DND-41 (cell line): Measurements from ENCODE around the gene CENPK.
A peak's percentile ranks its signal among the peaks of the same experiment; 100 is the strongest.

ENCODE experiments used
- ATAC-seq: fragments of 200-7000 bp; cut with Tn5 transposase; 3 replicates; pipeline ENCODE4 v1.9.1; 2021; ENCODE audit warnings: low read depth; ENCODE audit not compliant: insufficient read depth
- DNase-seq: peaks from one replicate; pipeline ENCODE4 v3.0.0-alpha.2; 2020
- H2AFZ ChIP-seq: 2 replicates; pipeline ENCODE4 v1.6.0; 2012; ENCODE audit warnings: low read depth, low read length
- H3K27ac ChIP-seq: 2 replicates; pipeline ENCODE4 v1.5.1; 2012; ENCODE audit warnings: low read length, inconsistent platforms
- H3K27me3 ChIP-seq: fragments of 200-600 bp; sonication (generic); 2 replicates; pipeline ENCODE4 v1.6.0; 2012; ENCODE audit warnings: low read length, mild to moderate bottlenecking, inconsistent platforms; ENCODE audit not compliant: insufficient read depth, poor library complexity
- H3K36me3 ChIP-seq: 2 replicates; pipeline ENCODE4 v1.5.1; 2012; ENCODE audit warnings: low read length, inconsistent platforms; ENCODE audit not compliant: insufficient read depth
- H3K4me1 ChIP-seq: 2 replicates; pipeline ENCODE4 v1.5.1; 2012; ENCODE audit warnings: mild to moderate bottlenecking, low read length; ENCODE audit not compliant: insufficient read depth
- H3K4me2 ChIP-seq: 2 replicates; pipeline ENCODE4 v1.6.0; 2012; ENCODE audit warnings: mild to moderate bottlenecking, moderate library complexity, low read length, inconsistent platforms; ENCODE audit not compliant: insufficient read depth
- H3K4me3 ChIP-seq, 2 experiments: fragments of 200-600 bp in 1 of 2; shearing (Covaris generic) in 1 of 2; 2 replicates each; pipeline ENCODE4 v1.5.1; 2012 to 2016; ENCODE audit warnings: inconsistent platforms in 2 of 2, low read length in 2 of 2, mild to moderate bottlenecking in 2 of 2, low read depth in 1 of 2, moderate library complexity in 1 of 2
- H3K79me2 ChIP-seq: 2 replicates; pipeline ENCODE4 v1.6.0; 2012; ENCODE audit warnings: low read length, inconsistent platforms; ENCODE audit not compliant: insufficient read depth
- H3K9ac ChIP-seq: 2 replicates; pipeline ENCODE4 v1.6.0; 2012; ENCODE audit warnings: low read depth, mild to moderate bottlenecking, inconsistent platforms, low read length, moderate library complexity
- H3K9me3 ChIP-seq: 2 replicates; pipeline ENCODE4 v1.5.1; 2012; ENCODE audit warnings: low read length, moderate library complexity, mild to moderate bottlenecking, inconsistent platforms; ENCODE audit not compliant: insufficient read depth, severe bottlenecking
- H4K20me1 ChIP-seq: 2 replicates; pipeline ENCODE4 v1.6.0; 2012; ENCODE audit warnings: low read length; ENCODE audit not compliant: insufficient read depth
- EZH2 ChIP-seq: IDR thresholded peaks from 3 replicates; pipeline ENCODE4 v1.6.1; 2012; ENCODE audit warnings: borderline replicate concordance, low read depth, mild to moderate bottlenecking, moderate library complexity, low read length, inconsistent platforms; ENCODE audit not compliant: severe bottlenecking
- TF ChIP-seq, protein P1 (sequence below): IDR thresholded peaks from 2 replicates; pipeline ENCODE4 v1.5.1; 2012; ENCODE audit warnings: borderline replicate concordance, low read length, moderate library complexity, mild to moderate bottlenecking; ENCODE audit not compliant: poor library complexity, severe bottlenecking; ENCODE audit errors: extremely low read depth

The CENPK gene

GRCh38 chr5:65566505-65566904 is 3.5 kb upstream of the CENPK start:
- Histone ChIP-seq H3K4me3 (no peak overlapping the region), H2AFZ (no peak overlapping the region), H3K4me1 (peaks cover 38% of the 10 kb centered on the region), H3K9me3 (no peaks in the 10 kb centered on the region), H3K27me3 (no peaks in the 10 kb centered on the region), H3K27ac (no peak overlapping the region), H4K20me1 (no peaks in the 10 kb centered on the region), H3K79me2 (peaks cover 53% of the 10 kb centered on the region), H3K4me2 (no peak overlapping the region), H3K36me3 (peaks cover 38% of the 10 kb centered on the region), H3K9ac (no peak overlapping the region)
- ATAC-seq (no peak), DNase-seq (no peak)
- TF ChIP-seq, protein P1, sequence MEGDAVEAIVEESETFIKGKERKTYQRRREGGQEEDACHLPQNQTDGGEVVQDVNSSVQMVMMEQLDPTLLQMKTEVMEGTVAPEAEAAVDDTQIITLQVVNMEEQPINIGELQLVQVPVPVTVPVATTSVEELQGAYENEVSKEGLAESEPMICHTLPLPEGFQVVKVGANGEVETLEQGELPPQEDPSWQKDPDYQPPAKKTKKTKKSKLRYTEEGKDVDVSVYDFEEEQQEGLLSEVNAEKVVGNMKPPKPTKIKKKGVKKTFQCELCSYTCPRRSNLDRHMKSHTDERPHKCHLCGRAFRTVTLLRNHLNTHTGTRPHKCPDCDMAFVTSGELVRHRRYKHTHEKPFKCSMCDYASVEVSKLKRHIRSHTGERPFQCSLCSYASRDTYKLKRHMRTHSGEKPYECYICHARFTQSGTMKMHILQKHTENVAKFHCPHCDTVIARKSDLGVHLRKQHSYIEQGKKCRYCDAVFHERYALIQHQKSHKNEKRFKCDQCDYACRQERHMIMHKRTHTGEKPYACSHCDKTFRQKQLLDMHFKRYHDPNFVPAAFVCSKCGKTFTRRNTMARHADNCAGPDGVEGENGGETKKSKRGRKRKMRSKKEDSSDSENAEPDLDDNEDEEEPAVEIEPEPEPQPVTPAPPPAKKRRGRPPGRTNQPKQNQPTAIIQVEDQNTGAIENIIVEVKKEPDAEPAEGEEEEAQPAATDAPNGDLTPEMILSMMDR = no peak
- TF ChIP-seq EZH2 = no peak

GRCh38 chr5:65563777-65564176 is 809 bp upstream of the CENPK start:
- Histone ChIP-seq H3K27me3 (no peaks in the 10 kb centered on the region), H3K79me2 (peaks cover 78% of the 10 kb centered on the region), H2AFZ (peak overlapping the region; percentile 96), H3K4me3 (peak overlapping the region; percentile 44 to 61), H3K9ac (peak overlapping the region; percentile 64), H3K36me3 (peaks cover 34% of the 10 kb centered on the region), H4K20me1 (no peaks in the 10 kb centered on the region), H3K27ac (peak overlapping the region; percentile 87), H3K9me3 (no peaks in the 10 kb centered on the region), H3K4me1 (peaks cover 54% of the 10 kb centered on the region), H3K4me2 (peak overlapping the region; percentile 79)
- ATAC-seq = no peak
- no peak for TF ChIP-seq EZH2
- TF ChIP-seq, protein P1 = no peak
- DNase-seq = no peak

GRCh38 chr5:65556718-65557117 is 6.2 kb downstream of the CENPK start:
- peaks cover 74% of the 10 kb centered on the region for H3K36me3 ChIP-seq
- peaks cover 9% of the 10 kb centered on the region; the same call in 1 of the 2 replicates for H4K20me1 ChIP-seq
- peaks cover 94% of the 10 kb centered on the region for H3K79me2 ChIP-seq
- H3K27me3 ChIP-seq = no peaks in the 10 kb centered on the region
- no peak overlapping the region for H2AFZ ChIP-seq
- no peak overlapping the region for H3K9ac ChIP-seq
- DNase-seq (no peak), ATAC-seq (no peak)
- no peak overlapping the region for H3K4me3 ChIP-seq
- no peak for TF ChIP-seq EZH2
- TF ChIP-seq, protein P1 = no peak
- H3K9me3 ChIP-seq = no peaks in the 10 kb centered on the region
- peaks cover 21% of the 10 kb centered on the region for H3K4me1 ChIP-seq
- no peak overlapping the region for H3K27ac ChIP-seq
- peak overlapping the region; percentile 10; the same call in 1 of the 2 replicates for H3K4me2 ChIP-seq

- Histone ChIP-seq H2AFZ (no peak overlapping the region), H3K9me3 (no peaks in the 10 kb centered on the region), H3K4me2 (no peak overlapping the region), H3K27me3 (no peaks in the 10 kb centered on the region), H3K79me2 (peaks cover 90% of the 10 kb centered on the region), H3K36me3 (peaks cover 76% of the 10 kb centered on the region), H4K20me1 (peaks cover 9% of the 10 kb centered on the region; the same call in 1 of the 2 replicates), H3K4me3 (no peak overlapping the region), H3K4me1 (peaks cover 15% of the 10 kb centered on the region), H3K9ac (no peak overlapping the region), H3K27ac (no peak overlapping the region)
- no peak for ATAC-seq
- TF ChIP-seq, protein P1 = no peak
- TF ChIP-seq EZH2 = no peak
- no peak for DNase-seq
Measured at GRCh38 chr5:65556181-65556580, 6.8 kb downstream of the CENPK start.
